Measurements from ENCODE around the gene DRAM1.

Gene DRAM1

GRCh38 chr12:101876861-101877805, at the start of gene DRAM1:
DRAM1 (plus strand) TSS chr12:101877580; CDS start chr12:101877790, 210 bp downstream.
- Mint-ChIP-seq H3K27ac (peak within 1 kb of the TSS; percentile 93), H3K27me3 (ENCODE audit: low read depth) (peaks cover 5% of the 10 kb centered on the region), H3K36me3 (ENCODE audit: low read depth) (no peaks in the 10 kb centered on the region), H3K4me1 (ENCODE audit: low read depth) (peaks cover 8% of the 10 kb centered on the region), H3K9me3 (no peaks in the 10 kb centered on the region), H3K4me3 (peak within 1 kb of the TSS; percentile 92)
- DNase-seq (ENCODE audit: low spot score), result peak; percentile 85

- Mint-ChIP-seq H3K27ac (peak overlapping the region; percentile 33), H3K4me1 (ENCODE audit: low read depth) (peaks cover 49% of the 10 kb centered on the region)
These were observed 48.8 kb upstream of the DRAM1 start for GRCh38 chr12:101828463-101829196.

DNA sequence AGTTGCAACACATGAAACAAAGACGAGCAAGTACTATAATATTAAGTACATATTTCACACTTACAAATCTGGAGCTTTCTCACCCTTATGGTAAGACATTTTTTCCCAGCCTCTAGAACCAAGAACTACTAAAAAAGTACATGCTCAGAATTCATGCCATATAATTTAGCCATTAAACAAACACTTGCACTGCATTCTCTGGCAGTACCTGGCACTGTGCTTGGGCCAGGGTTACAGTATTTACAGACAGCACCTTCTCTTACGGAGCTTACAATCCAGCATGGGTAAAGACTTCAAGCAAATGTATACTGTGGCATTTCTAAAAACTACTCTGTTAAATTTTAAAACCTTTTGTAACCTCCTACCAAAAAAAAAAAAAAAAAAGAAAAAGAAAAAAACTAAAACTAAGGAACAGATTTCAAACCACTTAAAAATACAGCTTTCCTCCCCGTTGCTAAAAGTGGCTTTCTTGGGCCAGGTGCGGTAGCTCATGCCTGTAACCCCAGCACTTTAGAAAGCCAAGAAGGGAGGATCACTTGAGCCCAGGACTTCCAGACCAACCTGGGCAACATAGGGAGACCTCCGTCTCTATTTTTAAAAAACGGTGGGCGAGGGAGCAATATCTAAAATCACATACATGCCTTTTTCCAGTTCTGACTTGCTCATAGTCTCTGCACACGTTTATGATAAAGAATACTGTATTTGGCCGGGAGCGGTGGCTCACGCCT, 47.6 kb upstream of the DRAM1 start:
- peaks cover 1% of the 10 kb centered on the region for H3K36me3 Mint-ChIP-seq (ENCODE audit: low read depth)
- peak overlapping the region; percentile 90 for H3K27ac Mint-ChIP-seq
- H3K4me1 Mint-ChIP-seq (ENCODE audit: low read depth), result peaks cover 44% of the 10 kb centered on the region
- H3K27me3 Mint-ChIP-seq (ENCODE audit: low read depth), result no peaks in the 10 kb centered on the region
- no peak for DNase-seq (ENCODE audit: low spot score)
- no peaks in the 10 kb centered on the region for H3K9me3 Mint-ChIP-seq
- H3K4me3 Mint-ChIP-seq, result peak overlapping the region; percentile 97

More at GRCh38 chr12:101828463-101829196, 48.8 kb upstream of the DRAM1 start:
- H3K27me3 Mint-ChIP-seq (ENCODE audit: low read depth), result no peaks in the 10 kb centered on the region
- H3K36me3 Mint-ChIP-seq (ENCODE audit: low read depth), result peaks cover 1% of the 10 kb centered on the region
- no peak for DNase-seq (ENCODE audit: low spot score)
- peak overlapping the region; percentile 97 for H3K4me3 Mint-ChIP-seq
- no peaks in the 10 kb centered on the region for H3K9me3 Mint-ChIP-seq

DNA sequence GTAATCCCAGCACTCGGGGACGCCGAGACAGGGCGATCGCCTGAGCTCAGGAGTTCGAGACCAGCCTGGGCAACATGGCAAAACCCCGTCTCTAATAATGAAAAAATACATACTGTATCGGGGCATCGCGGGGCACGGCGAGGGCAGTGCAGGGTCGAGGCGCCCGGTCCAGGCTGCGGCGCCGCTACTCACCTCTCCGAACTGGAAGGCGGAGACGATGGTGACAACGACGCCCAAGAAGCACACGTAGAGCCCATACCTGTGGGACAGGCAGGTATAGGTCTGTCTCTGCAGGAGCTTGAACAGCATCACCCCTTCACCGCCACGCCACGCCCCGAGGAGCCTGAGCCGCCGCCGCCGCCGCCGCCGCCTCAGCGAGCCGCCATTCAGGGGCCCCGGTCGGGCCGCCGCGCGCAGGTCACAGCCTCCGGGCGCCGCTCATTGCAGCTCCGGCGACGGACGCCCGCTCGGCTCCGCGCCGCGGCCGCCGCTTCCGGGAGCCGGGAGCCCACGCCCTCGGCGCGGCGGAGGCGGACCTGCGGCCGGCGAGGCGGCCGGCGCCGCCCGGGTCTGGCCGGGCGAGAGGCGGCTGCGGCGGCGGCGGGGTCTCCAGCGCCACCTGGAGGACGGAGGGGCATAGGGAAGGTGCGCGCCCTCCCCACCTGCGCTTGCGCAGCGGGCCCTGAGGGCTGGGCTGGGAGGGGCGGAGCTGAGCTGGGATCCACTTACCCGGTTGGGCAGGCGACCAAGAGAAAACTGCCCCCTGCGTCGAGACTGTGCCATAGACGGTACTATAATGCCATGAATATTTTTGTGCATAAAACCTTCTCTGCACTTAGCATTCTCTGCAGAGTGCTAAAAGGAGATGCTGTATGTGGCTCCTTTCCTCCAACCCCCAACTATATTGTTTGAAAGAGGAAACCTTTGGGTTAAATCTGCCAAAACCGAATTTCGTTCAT, 46.7 kb upstream of the DRAM1 start, which contains the start of gene GNPTAB:
Gene GNPTAB, minus strand, starts transcription at position 593 of the 959 bp plus-strand sequence. Its CDS starts 284 bp downstream, at position 309.
- H3K4me3 Mint-ChIP-seq, result peak within 1 kb of the TSS; percentile 97
- H3K27me3 Mint-ChIP-seq (ENCODE audit: low read depth), result no peaks in the 10 kb centered on the region
- H3K4me1 Mint-ChIP-seq (ENCODE audit: low read depth), result peaks cover 37% of the 10 kb centered on the region
- H3K27ac Mint-ChIP-seq, result peak within 1 kb of the TSS; percentile 90
- peak; percentile 93 for DNase-seq (ENCODE audit: low spot score)
- H3K36me3 Mint-ChIP-seq (ENCODE audit: low read depth), result peaks cover 1% of the 10 kb centered on the region
- no peaks in the 10 kb centered on the region for H3K9me3 Mint-ChIP-seq

GRCh38 chr12:101832030-101832429, 45.4 kb upstream of the DRAM1 start:
- Mint-ChIP-seq H3K4me3 (no peak overlapping the region), H3K9me3 (no peaks in the 10 kb centered on the region), H3K4me1 (ENCODE audit: low read depth) (peaks cover 27% of the 10 kb centered on the region), H3K27me3 (ENCODE audit: low read depth) (no peaks in the 10 kb centered on the region), H3K36me3 (ENCODE audit: low read depth) (peaks cover 1% of the 10 kb centered on the region), H3K27ac (no peak overlapping the region)
- DNase-seq (ENCODE audit: low spot score), result no peak

GRCh38 chr12:101838628-101839323, 38.6 kb upstream of the DRAM1 start:
- Mint-ChIP-seq H3K27ac (no peak overlapping the region), H3K4me3 (peak overlapping the region; percentile 57), H3K27me3 (ENCODE audit: low read depth) (no peaks in the 10 kb centered on the region), H3K4me1 (ENCODE audit: low read depth) (peaks cover 11% of the 10 kb centered on the region), H3K9me3 (no peaks in the 10 kb centered on the region), H3K36me3 (ENCODE audit: low read depth) (no peaks in the 10 kb centered on the region)
- DNase-seq (ENCODE audit: low spot score), result no peak

DNA sequence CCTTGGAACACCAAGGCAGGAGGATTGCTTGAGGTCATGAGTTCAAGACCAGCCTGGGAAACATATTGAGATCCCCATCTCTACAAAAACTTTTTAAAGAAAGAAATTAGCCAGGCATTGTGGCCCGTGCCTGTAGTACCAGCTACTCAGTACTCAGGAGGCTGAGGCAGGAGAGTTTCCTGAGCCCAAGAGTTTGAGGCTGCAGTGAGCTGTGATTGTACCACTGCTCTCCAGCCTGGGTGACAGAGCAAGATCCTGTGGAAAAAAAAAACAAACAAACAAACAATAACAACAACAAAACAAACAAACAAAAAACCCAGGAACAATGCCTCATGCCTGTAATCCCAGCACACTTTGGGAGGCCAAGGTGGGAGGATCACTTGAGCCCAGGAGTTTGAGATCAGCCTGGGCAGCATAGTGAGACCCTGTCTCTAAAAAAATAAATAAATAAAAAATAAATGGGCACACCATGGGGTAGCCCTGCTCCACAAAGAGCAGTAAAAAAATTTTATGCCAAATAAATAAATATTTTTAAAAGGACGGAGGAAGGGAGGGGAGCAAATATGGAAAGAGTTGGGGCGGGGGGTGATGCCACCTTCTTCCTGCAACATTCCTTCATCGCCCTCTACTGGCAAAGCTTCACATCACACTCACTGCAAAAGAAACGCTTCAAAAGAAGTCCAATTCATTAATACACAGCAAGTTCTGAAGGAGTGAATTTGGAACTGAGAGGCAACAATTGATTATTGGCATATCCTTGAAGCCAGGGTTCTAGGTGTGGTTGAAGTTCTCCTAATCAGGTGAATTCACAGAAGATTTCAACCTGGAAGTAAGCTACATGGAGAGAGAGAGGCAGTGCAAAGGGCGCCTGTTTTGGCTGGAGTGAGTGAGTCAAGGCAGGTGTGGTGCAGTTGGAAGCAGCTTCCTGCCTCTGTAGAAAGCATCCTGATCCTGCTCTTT, 37.8 kb upstream of the DRAM1 start:
- H3K9me3 Mint-ChIP-seq, result no peaks in the 10 kb centered on the region
- no peaks in the 10 kb centered on the region for H3K36me3 Mint-ChIP-seq (ENCODE audit: low read depth)
- DNase-seq (ENCODE audit: low spot score), result peak; percentile 50
- peak overlapping the region; percentile 57 for H3K4me3 Mint-ChIP-seq
- peaks cover 14% of the 10 kb centered on the region for H3K4me1 Mint-ChIP-seq (ENCODE audit: low read depth)
- H3K27me3 Mint-ChIP-seq (ENCODE audit: low read depth), result no peaks in the 10 kb centered on the region
- no peak overlapping the region for H3K27ac Mint-ChIP-seq

- Mint-ChIP-seq H3K4me1 (ENCODE audit: low read depth) (peaks cover 14% of the 10 kb centered on the region), H3K36me3 (ENCODE audit: low read depth) (no peaks in the 10 kb centered on the region), H3K9me3 (no peaks in the 10 kb centered on the region), H3K4me3 (no peak overlapping the region), H3K27me3 (ENCODE audit: low read depth) (no peaks in the 10 kb centered on the region), H3K27ac (no peak overlapping the region)
- no peak for DNase-seq (ENCODE audit: low spot score)
These were observed 36.3 kb upstream of the DRAM1 start for GRCh38 chr12:101841069-101841468.

- Mint-ChIP-seq H3K4me3 (no peak overlapping the region), H3K36me3 (ENCODE audit: low read depth) (no peaks in the 10 kb centered on the region), H3K9me3 (no peaks in the 10 kb centered on the region), H3K4me1 (ENCODE audit: low read depth) (peaks cover 2% of the 10 kb centered on the region), H3K27me3 (ENCODE audit: low read depth) (no peaks in the 10 kb centered on the region), H3K27ac (no peak overlapping the region)
- no peak for DNase-seq (ENCODE audit: low spot score)
These were observed 32.2 kb upstream of the DRAM1 start for GRCh38 chr12:101845137-101845711.

- H3K27me3 Mint-ChIP-seq (ENCODE audit: low read depth), result no peaks in the 10 kb centered on the region
- peaks cover 2% of the 10 kb centered on the region for H3K4me1 Mint-ChIP-seq (ENCODE audit: low read depth)
- H3K4me3 Mint-ChIP-seq, result no peak overlapping the region
- no peaks in the 10 kb centered on the region for H3K36me3 Mint-ChIP-seq (ENCODE audit: low read depth)
- no peak overlapping the region for H3K27ac Mint-ChIP-seq
- H3K9me3 Mint-ChIP-seq, result no peaks in the 10 kb centered on the region
- DNase-seq (ENCODE audit: low spot score), result no peak
These were observed 30.1 kb upstream of the DRAM1 start for GRCh38 chr12:101847325-101847724.

- no peak overlapping the region for H3K4me3 Mint-ChIP-seq
- no peaks in the 10 kb centered on the region for H3K36me3 Mint-ChIP-seq (ENCODE audit: low read depth)
- peaks cover 10% of the 10 kb centered on the region for H3K4me1 Mint-ChIP-seq (ENCODE audit: low read depth)
- no peaks in the 10 kb centered on the region for H3K9me3 Mint-ChIP-seq
- DNase-seq (ENCODE audit: low spot score), result no peak
- no peaks in the 10 kb centered on the region for H3K27me3 Mint-ChIP-seq (ENCODE audit: low read depth)
- no peak overlapping the region for H3K27ac Mint-ChIP-seq
These were observed 27.2 kb upstream of the DRAM1 start for GRCh38 chr12:101850199-101850598.
